Skeletal muscle satellite cell (primary cell): ENCODE measurements around the gene WDR46.

Experiments used
- H3K27me3 ChIP-seq: 2 replicates; pipeline ENCODE4 v1.7.0; 2013; ENCODE audit warnings: low read length; ENCODE audit not compliant: control insufficient read depth, insufficient read depth
- H3K36me3 ChIP-seq: 2 replicates; pipeline ENCODE4 v1.7.0; 2013; ENCODE audit warnings: mild to moderate bottlenecking, control low read depth, low read length; ENCODE audit not compliant: insufficient read depth
- H3K4me1 ChIP-seq: 2 replicates; pipeline ENCODE4 v1.7.0; 2013; ENCODE audit warnings: low read length; ENCODE audit not compliant: control insufficient read depth, insufficient read depth
- H3K4me2 ChIP-seq: 2 replicates; pipeline ENCODE4 v1.7.0; 2013; ENCODE audit warnings: mild to moderate bottlenecking, low read length
- H3K4me3 ChIP-seq: 2 replicates; pipeline ENCODE4 v1.7.0; 2013; ENCODE audit warnings: low read length
- H3K9ac ChIP-seq: 2 replicates; pipeline ENCODE4 v1.7.0; 2013; ENCODE audit warnings: mild to moderate bottlenecking, low read depth, low read length, moderate library complexity
- H3K9me3 ChIP-seq: replicated peaks from 2 replicates; pipeline ENCODE4 v1.7.0; 2013; ENCODE audit warnings: mild to moderate bottlenecking, control low read depth, low read length

Gene WDR46

DNA sequence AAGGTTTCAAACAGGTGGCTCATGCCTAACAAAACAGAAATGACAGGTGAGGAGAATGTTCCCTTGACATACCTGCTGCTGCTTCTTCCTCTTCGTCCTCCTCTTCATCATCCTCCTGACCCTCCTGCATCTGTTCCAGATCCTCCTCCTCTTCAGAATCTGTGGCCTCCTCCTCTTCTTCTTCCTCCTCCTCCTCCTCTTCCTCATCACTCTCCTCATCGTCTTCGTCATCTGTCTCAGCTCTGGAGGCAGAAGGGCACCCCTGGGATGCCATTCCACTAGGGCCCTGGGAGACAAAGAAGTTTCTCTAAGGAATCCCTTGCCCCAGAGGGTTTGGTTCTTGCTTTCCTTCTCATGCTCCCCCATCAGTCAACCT lies 30.9 kb upstream of the WDR46 start:
- peak overlapping the region; percentile 98 for H3K4me2 ChIP-seq
- peaks cover 27% of the 10 kb centered on the region for H3K36me3 ChIP-seq
- peak overlapping the region; percentile 63 for H3K9ac ChIP-seq
- H3K4me1 ChIP-seq = peaks cover 57% of the 10 kb centered on the region
- no peaks in the 10 kb centered on the region for H3K27me3 ChIP-seq
- H3K4me3 ChIP-seq = peak overlapping the region; percentile 53
- H3K9me3 ChIP-seq = no peaks in the 10 kb centered on the region

DNA sequence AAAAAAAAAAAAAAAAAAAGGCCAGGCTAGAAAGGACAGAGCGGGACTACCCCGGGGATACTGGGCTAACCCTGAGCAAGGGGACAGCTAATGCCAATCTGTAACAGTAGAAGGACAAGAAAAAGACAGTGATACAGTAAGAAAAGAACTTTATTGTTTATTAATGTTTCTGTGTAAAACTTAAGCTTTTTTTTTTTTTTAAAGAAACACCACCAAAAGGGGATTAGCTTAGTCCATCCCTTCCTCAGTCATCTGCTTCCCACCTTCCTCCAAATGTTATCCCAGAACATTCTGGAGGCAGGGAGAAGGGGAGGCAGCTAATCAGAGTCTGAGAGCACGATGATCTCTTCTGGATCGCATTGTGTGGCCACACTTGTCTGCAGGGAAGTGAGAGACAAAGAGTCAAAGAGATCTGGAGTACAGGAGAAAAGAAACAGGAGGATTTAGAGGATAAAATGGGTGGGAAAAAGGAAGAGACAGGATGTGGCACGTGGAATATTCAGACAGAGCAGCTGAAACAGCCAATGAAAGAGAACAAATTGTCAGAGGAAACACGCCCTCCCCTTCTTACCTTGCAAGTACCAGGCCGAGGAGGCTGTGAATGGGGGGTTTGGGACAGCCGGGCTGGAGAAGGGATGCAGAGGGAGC lies 29.5 kb upstream of the WDR46 start:
- peak overlapping the region; percentile 78 for H3K9ac ChIP-seq

DNA sequence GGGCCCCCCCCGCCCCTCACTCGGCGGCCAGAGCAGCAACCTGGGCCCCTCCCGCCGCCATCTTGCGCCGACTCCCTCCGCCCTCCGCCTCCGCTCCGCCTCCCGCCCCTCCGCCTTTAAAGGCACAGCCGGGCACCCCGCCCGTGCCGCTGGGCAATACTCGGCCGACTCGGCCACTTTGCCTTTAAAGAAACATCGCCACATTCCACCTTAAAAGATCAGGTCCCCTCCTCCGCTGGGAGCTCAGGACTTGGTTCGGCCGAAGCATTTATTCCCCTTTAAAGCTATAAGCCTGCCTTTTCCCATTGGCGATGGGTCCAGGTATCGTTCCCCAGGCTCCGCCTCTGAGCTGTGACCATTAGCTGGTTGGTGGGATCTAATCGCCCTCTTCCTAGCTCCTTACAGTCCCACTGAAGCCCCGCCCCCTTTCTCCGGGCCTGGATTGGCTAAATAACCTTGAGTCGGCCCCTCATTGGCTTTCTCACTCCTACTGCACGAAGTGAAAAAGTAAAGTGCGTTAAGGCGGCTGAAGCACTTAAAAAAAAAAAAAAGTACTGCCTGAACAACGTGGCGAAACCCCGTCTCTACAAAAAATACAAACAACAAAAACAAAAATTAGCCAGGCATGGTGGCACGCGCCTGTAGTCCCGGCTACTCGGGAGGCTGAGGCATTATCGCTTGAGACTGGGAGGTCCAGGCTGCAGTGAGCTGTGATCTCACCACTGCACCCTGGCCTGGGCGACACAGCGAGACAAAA lies 28.8 kb upstream of the WDR46 start, which contains the start of gene ZBTB22:
TSS of gene ZBTB22 (minus strand) at position 76 of the 757 bp plus-strand sequence. CDS start 828 bp downstream, outside the sequence.
- Histone ChIP-seq H3K9ac (peak within 1 kb of the TSS; percentile 78), H3K9me3 (no peaks in the 10 kb centered on the region), H3K4me1 (peaks cover 55% of the 10 kb centered on the region), H3K4me2 (peak within 1 kb of the TSS; percentile 86), H3K27me3 (no peaks in the 10 kb centered on the region), H3K36me3 (peaks cover 27% of the 10 kb centered on the region), H3K4me3 (peak within 1 kb of the TSS; percentile 90)

More for the DNA sequence above, 29.5 kb upstream of the WDR46 start:
- H3K4me2 ChIP-seq = peak overlapping the region; percentile 86
- peak overlapping the region; percentile 90 for H3K4me3 ChIP-seq
- peaks cover 59% of the 10 kb centered on the region for H3K4me1 ChIP-seq
- H3K27me3 ChIP-seq = no peaks in the 10 kb centered on the region
- peaks cover 27% of the 10 kb centered on the region for H3K36me3 ChIP-seq
- H3K9me3 ChIP-seq = no peaks in the 10 kb centered on the region

DNA sequence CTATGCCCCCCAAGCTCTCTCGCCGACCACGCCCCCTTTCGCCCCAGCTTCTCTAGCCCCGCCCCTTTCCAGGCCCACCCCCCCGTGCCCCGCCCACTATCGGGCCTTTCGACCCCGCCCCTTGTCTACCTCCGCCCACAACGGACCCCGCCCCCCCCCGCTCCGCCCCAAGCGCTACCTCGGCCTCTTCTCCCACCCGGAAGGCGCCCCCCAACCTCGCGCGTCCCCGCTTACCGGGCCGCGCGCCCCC lies 28.3 kb upstream of the WDR46 start:
- Histone ChIP-seq H3K4me3 (peak overlapping the region; percentile 90), H3K4me1 (peaks cover 59% of the 10 kb centered on the region), H3K9ac (no peak overlapping the region), H3K36me3 (peaks cover 27% of the 10 kb centered on the region), H3K9me3 (no peaks in the 10 kb centered on the region), H3K4me2 (peak overlapping the region; percentile 77), H3K27me3 (no peaks in the 10 kb centered on the region)

DNA sequence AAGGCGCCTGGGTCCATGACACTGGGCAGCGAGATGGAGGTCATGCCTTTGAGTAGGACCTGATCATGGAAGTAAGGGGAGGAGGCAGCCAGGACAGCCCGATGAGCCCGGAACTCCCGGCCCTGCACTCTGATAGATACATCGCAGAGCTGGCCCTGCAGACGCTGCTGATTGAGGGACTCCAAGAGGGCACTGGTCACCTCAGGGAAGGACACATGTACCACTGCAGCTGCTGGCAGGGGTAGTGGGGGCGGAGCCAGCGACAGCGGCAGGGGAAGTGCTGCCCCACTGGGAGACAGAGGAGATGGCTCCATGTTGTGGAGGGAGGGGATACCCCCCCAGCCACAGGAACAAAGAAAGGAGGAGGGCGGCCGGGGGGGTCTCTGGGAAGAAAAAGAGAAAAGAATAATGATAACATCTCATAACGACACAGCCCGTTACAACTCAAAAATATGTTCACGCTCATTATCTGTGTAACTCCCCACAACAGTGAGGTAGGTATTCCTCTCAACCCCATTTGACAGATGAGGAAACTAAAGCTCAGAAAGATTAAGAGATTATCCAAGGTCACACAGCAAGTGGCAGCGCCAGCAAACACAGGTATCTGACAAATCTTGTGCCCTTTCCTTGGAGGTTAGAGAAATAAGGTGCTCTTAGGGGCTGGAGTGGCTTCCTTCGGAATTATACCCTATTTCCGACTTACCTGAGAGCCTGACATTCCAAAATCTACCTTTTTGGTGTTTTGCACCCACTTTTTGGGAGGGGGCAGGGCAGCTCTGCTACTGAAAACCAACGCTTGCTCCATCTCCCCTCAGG lies 27.8 kb upstream of the WDR46 start:
- Histone ChIP-seq H3K27me3 (no peaks in the 10 kb centered on the region), H3K4me2 (peak overlapping the region; percentile 77), H3K4me3 (peak overlapping the region; percentile 90), H3K9ac (no peak overlapping the region), H3K4me1 (peaks cover 61% of the 10 kb centered on the region), H3K9me3 (no peaks in the 10 kb centered on the region), H3K36me3 (peaks cover 27% of the 10 kb centered on the region)

DNA sequence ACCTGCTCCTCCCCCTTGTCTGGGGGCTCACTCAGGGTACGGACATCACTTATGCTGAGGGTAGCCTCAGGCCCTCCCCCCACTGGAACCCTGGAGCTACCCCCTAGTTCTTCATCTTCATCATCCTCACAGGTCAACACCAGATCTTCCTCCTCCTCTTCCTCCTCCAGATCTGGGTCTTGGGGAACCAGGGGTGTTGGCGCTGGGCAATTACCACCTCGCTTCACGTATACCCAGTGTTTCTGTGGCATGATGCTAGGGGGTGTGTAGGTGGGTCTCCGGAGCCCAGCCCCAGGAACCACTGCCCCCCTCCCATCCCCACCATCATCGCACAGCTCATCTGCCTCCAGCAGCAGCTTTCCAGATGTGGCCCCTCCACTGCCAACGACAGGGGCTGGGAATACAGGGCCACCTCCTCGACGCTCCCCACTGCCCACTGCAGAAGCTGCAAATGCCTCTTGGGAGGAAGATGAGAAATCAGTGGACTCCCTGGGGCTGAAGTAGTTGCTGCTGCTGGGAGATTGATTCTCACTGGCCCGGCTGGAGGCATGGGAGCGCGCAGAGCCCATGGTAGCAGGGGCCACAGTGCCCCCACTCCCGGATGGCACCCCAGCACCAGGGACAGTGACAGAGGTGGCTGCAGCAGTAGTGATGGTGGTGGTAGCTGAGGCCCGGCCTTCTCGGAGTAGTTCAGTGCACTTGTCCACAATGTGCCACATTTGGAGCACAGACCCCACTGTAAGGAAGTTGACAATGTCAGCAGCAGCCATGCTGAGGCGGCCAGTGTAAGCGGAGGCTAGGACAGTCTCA lies 27.0 kb upstream of the WDR46 start:
- H3K4me1 ChIP-seq = peaks cover 54% of the 10 kb centered on the region
- no peak overlapping the region for H3K4me2 ChIP-seq
- H3K4me3 ChIP-seq = no peak overlapping the region
- H3K27me3 ChIP-seq = no peaks in the 10 kb centered on the region
- H3K9me3 ChIP-seq = no peaks in the 10 kb centered on the region
- peaks cover 23% of the 10 kb centered on the region for H3K36me3 ChIP-seq
- no peak overlapping the region for H3K9ac ChIP-seq

DNA sequence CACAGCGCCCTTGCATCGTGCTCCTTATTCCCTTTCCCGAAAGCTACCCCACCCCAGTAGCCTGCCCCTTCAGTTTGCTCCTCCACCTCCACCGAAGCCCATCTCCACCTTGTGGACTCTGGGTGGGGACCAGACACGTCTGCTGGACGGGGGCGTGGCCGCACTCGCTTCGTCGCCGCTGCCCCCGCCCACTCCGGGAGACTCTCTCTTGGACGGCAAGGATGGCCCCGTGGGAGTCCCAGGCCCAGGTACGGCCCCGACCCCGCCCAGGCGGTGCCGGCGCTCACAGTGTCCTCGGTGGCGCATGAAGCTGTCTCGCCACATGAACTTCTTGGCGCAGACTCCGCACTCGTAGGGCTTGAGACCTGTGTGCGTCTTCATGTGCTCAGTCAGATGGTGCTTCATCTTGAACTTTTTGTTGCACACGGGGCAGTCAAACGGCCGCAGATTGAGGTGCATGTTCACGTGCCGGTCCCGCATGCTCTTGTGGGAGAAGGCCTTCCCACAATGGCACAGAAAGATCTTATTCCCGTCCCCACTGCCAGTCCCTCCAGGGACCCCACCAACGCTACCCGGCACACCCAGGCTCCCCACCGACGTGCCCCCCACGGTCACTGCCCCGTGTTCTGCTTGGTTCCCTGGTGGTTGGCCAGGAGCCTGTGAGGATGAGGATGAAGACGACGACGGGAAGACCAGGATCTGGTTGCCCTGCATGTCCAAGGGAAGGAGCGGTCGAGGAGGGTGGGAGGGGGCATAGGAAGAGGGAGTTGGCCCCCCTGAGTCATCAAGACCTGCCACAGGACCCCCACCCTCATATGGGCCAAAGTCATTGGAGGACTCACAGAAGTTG lies 26.1 kb upstream of the WDR46 start:
- no peaks in the 10 kb centered on the region for H3K27me3 ChIP-seq
- H3K4me2 ChIP-seq = peak overlapping the region; percentile 98
- H3K4me1 ChIP-seq = peaks cover 46% of the 10 kb centered on the region
- peak overlapping the region; percentile 96 for H3K9ac ChIP-seq
- peak overlapping the region; percentile 100 for H3K4me3 ChIP-seq
- no peaks in the 10 kb centered on the region for H3K9me3 ChIP-seq
- H3K36me3 ChIP-seq = peaks cover 17% of the 10 kb centered on the region

DNA sequence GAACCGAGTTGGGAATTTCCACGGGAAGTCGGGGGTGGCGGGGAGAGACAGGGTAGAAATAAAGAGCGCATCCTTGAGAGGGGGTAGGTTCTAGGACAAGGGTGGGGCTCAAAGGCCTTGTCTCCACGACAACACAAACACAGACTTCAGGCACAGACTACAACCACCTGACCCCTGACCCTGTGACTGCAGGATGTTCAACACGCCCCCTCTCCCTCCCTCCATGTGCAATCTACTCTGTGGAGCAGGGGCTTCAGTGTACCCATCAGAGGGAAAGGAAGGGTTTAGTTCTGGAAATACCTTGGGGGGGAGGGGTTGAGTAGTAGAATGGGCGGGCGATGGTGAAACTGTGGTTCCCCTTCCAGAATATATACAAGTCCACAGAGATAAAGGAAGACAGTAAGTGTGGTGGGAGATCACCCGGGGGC lies 25.5 kb upstream of the WDR46 start:
- Histone ChIP-seq H3K9me3 (no peaks in the 10 kb centered on the region), H3K36me3 (peaks cover 10% of the 10 kb centered on the region), H3K4me2 (peak overlapping the region; percentile 98), H3K4me1 (peaks cover 40% of the 10 kb centered on the region), H3K27me3 (no peaks in the 10 kb centered on the region), H3K9ac (peak overlapping the region; percentile 96), H3K4me3 (peak overlapping the region; percentile 100)

DNA sequence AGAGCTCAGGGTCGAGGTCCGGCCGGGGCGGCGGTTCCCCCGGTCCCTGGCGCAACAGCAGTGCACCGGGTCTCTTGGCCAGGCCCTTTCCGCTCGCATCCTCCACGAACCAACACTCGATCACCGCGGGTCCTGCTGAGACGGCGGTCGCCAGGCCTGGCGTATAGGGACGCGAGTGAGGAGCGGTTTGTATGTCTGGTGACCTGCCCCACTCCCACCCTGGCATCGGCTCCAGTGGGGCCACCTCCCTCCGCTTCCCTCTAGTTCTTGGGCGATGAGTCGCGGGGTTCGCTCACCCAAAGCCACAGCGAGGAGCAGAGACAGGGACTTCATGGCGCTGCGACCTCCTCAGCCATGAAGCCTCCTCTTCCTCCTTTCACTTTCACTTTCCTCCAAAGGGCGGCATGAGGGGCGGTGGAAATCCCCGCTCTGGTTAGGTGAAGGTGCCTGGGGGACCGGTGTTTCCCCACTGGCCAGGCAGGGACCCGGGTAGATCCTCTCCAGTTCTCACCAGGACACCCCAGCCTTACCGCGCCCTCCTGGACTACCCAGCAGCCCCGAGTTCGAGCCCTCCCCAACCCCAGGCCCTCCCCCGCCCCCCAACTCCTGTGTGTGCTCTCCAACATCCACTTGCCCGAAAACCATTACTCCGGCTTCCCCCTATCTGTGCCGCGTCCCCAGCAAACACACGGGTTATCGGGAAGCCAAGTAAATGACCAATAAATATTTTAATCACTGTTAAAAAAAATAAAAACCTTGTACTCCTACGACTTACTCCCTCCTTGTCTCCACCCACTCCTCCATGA lies 24.9 kb upstream of the WDR46 start, which contains the start of gene TAPBP:
TSS of gene TAPBP (minus strand) at position 370 of the 806 bp plus-strand sequence. CDS start at position 333, 37 bp downstream.
- Histone ChIP-seq H3K36me3 (peaks cover 4% of the 10 kb centered on the region), H3K4me3 (peak within 1 kb of the TSS; percentile 100), H3K4me1 (peaks cover 34% of the 10 kb centered on the region), H3K27me3 (no peaks in the 10 kb centered on the region), H3K9ac (peak within 1 kb of the TSS; percentile 96), H3K4me2 (peak within 1 kb of the TSS; percentile 98), H3K9me3 (no peaks in the 10 kb centered on the region)
